KMS-11 (cell line): ENCODE data around the gene MAML2.

ENCODE experiments used
- H2AFZ ChIP-seq: fragments of 200-600 bp; sonication (generic); 2 replicates; pipeline ENCODE4 v1.6.1; 2016; ENCODE audit warnings: antibody characterized with exemption, mixed run types, low read depth
- H3K27ac ChIP-seq: fragments of 200-600 bp; sonication (generic); 2 replicates; pipeline ENCODE4 v1.6.1; 2016; ENCODE audit warnings: mild to moderate bottlenecking, mixed run types
- H3K27me3 ChIP-seq: fragments of 200-600 bp; sonication (generic); 2 replicates; pipeline ENCODE4 v1.6.1; 2017; ENCODE audit warnings: mild to moderate bottlenecking, low read depth, mixed run types, moderate library complexity; ENCODE audit not compliant: insufficient read depth
- H3K36me3 ChIP-seq: fragments of 200-600 bp; sonication (generic); 2 replicates; pipeline ENCODE4 v1.6.1; 2017; ENCODE audit warnings: mild to moderate bottlenecking, mixed run types; ENCODE audit not compliant: insufficient read depth
- H3K4me1 ChIP-seq: fragments of 200-600 bp; sonication (generic); 2 replicates; pipeline ENCODE4 v1.6.1; 2016; ENCODE audit warnings: mild to moderate bottlenecking, low read depth, mixed run types; ENCODE audit not compliant: poor library complexity, severe bottlenecking
- H3K4me2 ChIP-seq: fragments of 200-600 bp; sonication (generic); 2 replicates; pipeline ENCODE4 v1.7.0; 2016; ENCODE audit warnings: mild to moderate bottlenecking, mixed run types
- H3K4me3 ChIP-seq: fragments of 200-600 bp; sonication (generic); IDR thresholded peaks from 2 replicates; pipeline ENCODE4 v1.6.1; 2017; ENCODE audit warnings: low read depth, low read length, mixed read lengths; ENCODE audit not compliant: insufficient read depth
- H3K79me2 ChIP-seq: fragments of 200-600 bp; sonication (generic); 2 replicates; pipeline ENCODE4 v1.6.1; 2016; ENCODE audit warnings: low read depth, mixed run types; ENCODE audit not compliant: insufficient read depth
- H3K9ac ChIP-seq: fragments of 200-600 bp; sonication (generic); 2 replicates; pipeline ENCODE4 v1.6.1; 2016; ENCODE audit warnings: mild to moderate bottlenecking, mixed run types
- H4K20me1 ChIP-seq: fragments of 200-600 bp; sonication (generic); 2 replicates; pipeline ENCODE4 v1.6.1; 2016; ENCODE audit warnings: mild to moderate bottlenecking, mixed run types; ENCODE audit not compliant: insufficient read depth
- TF ChIP-seq, protein P1 (sequence below): fragments of 200-600 bp; sonication (generic); conservative IDR thresholded peaks from 2 replicates; pipeline ENCODE4 v1.6.1; 2017; ENCODE audit warnings: low read depth, mild to moderate bottlenecking, antibody characterized with exemption, low read length, moderate library complexity, mixed read lengths

The MAML2 gene

DNA sequence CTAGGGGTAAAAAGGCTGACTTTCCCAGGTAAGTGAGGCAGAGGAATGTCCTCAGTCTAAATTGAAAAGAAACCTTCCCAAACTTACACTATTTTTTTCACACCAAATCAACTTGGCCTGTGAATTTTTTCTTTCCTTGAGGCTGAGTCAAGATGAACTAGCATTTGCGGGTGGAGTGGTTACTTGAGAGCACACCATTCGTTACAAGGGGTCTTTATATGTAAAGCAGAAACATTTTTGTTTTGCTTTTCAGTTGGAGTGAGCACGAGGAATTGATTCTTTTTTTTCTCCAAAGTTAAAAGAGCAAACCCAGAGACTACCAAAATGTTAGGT lies 36.4 kb downstream of the MAML2 start:
- H3K79me2 ChIP-seq = no peaks in the 10 kb centered on the region
- TF ChIP-seq, protein P1, sequence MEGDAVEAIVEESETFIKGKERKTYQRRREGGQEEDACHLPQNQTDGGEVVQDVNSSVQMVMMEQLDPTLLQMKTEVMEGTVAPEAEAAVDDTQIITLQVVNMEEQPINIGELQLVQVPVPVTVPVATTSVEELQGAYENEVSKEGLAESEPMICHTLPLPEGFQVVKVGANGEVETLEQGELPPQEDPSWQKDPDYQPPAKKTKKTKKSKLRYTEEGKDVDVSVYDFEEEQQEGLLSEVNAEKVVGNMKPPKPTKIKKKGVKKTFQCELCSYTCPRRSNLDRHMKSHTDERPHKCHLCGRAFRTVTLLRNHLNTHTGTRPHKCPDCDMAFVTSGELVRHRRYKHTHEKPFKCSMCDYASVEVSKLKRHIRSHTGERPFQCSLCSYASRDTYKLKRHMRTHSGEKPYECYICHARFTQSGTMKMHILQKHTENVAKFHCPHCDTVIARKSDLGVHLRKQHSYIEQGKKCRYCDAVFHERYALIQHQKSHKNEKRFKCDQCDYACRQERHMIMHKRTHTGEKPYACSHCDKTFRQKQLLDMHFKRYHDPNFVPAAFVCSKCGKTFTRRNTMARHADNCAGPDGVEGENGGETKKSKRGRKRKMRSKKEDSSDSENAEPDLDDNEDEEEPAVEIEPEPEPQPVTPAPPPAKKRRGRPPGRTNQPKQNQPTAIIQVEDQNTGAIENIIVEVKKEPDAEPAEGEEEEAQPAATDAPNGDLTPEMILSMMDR = no peak
- no peak overlapping the region for H3K4me2 ChIP-seq

DNA sequence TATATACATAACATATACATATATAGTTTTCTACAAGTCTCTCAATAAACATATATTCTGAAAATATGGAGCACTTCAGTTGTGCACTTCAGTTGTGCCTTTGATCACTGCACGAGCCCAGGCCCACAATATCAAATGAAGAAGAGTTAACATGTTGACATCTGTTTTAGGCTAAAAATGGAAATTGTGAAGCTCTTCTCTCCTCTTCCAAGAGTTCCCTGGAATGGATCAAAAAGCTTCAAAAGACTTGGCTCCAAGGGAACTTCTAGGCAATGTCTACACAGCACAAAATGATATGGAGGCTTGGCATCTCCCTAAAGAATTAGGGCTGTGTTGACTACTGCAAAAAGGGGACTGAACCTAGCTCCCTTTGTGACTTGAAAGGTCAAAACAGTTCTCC lies 36.9 kb downstream of the MAML2 start:
- no peaks in the 10 kb centered on the region for H3K4me1 ChIP-seq
- no peak overlapping the region for H3K27ac ChIP-seq

More for the DNA sequence above, 36.4 kb downstream of the MAML2 start:
- no peak overlapping the region for H3K4me3 ChIP-seq
- no peak overlapping the region for H2AFZ ChIP-seq
- H3K27ac ChIP-seq = no peak overlapping the region
- no peaks in the 10 kb centered on the region for H4K20me1 ChIP-seq
- H3K27me3 ChIP-seq = no peaks in the 10 kb centered on the region
- H3K9ac ChIP-seq = no peak overlapping the region
- H3K36me3 ChIP-seq = no peaks in the 10 kb centered on the region
- no peaks in the 10 kb centered on the region for H3K4me1 ChIP-seq

DNA sequence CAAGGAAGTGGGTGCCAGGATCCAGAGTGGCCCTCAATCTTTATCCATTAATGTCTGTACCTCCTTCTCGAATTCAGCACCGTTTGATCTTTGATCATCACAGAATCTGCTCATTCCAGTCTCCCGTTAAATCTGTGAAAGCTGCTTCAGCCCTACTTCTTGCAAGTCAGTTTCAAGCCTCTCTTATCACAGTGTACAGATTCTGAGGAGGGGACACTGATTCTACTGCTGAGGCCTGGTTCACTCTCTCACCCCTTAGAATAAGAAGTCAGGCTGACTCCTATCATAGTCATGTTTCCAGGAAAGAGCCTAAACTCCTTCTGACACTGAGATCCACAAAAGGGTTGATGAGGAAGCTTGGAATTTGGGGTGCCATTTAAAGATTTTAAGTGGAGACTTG lies 39.0 kb downstream of the MAML2 start:
- no peaks in the 10 kb centered on the region for H3K79me2 ChIP-seq
- no peak overlapping the region for H3K4me2 ChIP-seq
- no peak overlapping the region for H3K27ac ChIP-seq
- H3K4me3 ChIP-seq = no peak overlapping the region
- H2AFZ ChIP-seq = no peak overlapping the region
- H3K27me3 ChIP-seq = no peaks in the 10 kb centered on the region
- H3K4me1 ChIP-seq = no peaks in the 10 kb centered on the region
- H3K36me3 ChIP-seq = no peaks in the 10 kb centered on the region
- H4K20me1 ChIP-seq = no peaks in the 10 kb centered on the region
- TF ChIP-seq, protein P1 = no peak
- no peak overlapping the region for H3K9ac ChIP-seq

More for the DNA sequence above, 36.9 kb downstream of the MAML2 start:
- no peak overlapping the region for H3K4me2 ChIP-seq
- H3K79me2 ChIP-seq = no peaks in the 10 kb centered on the region
- H3K4me3 ChIP-seq = no peak overlapping the region
- TF ChIP-seq, protein P1 = no peak
- H3K9ac ChIP-seq = no peak overlapping the region
- H2AFZ ChIP-seq = no peak overlapping the region
- no peaks in the 10 kb centered on the region for H3K27me3 ChIP-seq
- no peaks in the 10 kb centered on the region for H3K36me3 ChIP-seq
- no peaks in the 10 kb centered on the region for H4K20me1 ChIP-seq

DNA sequence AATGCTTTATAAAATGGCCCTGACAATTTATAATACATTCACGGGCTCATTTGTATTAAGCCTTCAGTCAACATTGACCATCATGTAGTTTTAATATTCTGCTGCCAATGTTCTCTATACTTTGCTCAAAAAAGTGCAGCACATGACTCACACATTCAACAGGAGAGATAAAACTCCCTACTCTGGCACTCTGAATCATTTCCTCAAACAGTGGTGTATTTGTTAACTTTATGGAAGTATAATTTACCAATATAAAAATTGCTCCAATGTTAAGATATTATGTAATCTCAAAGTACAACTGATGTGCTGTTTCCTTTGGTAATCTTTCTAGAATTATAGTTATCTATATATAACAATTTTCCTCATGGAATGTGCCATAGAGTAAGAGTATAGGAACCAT lies 39.9 kb downstream of the MAML2 start:
- Histone ChIP-seq H4K20me1 (no peaks in the 10 kb centered on the region), H3K79me2 (no peaks in the 10 kb centered on the region), H3K4me3 (no peak overlapping the region), H3K36me3 (no peaks in the 10 kb centered on the region), H3K9ac (no peak overlapping the region), H3K4me2 (no peak overlapping the region), H3K4me1 (no peaks in the 10 kb centered on the region), H3K27me3 (no peaks in the 10 kb centered on the region), H2AFZ (no peak overlapping the region), H3K27ac (no peak overlapping the region)
- TF ChIP-seq, protein P1 = no peak

DNA sequence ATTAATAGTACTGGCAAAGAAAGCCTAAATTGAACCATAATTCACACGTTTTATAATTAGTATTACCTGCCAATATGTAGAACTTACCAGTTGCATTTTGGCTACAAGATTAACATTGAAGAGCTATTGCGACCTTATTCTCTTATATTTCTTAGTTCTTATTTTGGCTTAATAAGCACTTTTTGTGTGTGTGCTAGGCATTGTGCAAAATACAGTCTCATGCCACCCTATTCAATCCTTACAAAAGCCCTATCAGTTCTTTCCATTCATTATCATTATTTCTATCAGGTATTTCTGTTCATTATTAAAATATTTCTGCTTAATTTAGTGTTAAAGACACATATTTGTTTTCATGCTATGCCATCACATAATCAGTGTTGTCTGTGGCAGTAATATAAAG lies 41.2 kb downstream of the MAML2 start:
- Histone ChIP-seq H3K4me1 (no peaks in the 10 kb centered on the region), H3K4me3 (no peak overlapping the region), H3K27me3 (no peaks in the 10 kb centered on the region), H3K27ac (no peak overlapping the region), H4K20me1 (no peaks in the 10 kb centered on the region), H3K79me2 (no peaks in the 10 kb centered on the region), H3K9ac (no peak overlapping the region), H3K36me3 (no peaks in the 10 kb centered on the region), H3K4me2 (no peak overlapping the region), H2AFZ (no peak overlapping the region)
- TF ChIP-seq, protein P1 = no peak
